VCaP (cell line): ENCODE measurements around the gene EID2B.

Source experiments
- H3K27ac ChIP-seq: fragments of 450-650 bp; 2 replicates; pipeline ENCODE4 v1.5.1; 2017
- CTCF ChIP-seq: fragments of 450-650 bp; conservative IDR thresholded peaks from 2 replicates; pipeline ENCODE4 v1.5.1; 2017; ENCODE audit warnings: mild to moderate bottlenecking, moderate library complexity

The EID2B gene

GRCh38 chr19:39532233-39533002 is at the start of gene EID2B:
Gene EID2B, minus strand, starts transcription at chr19:39532852. Its CDS starts 50 bp downstream, at chr19:39532802.
- peak; percentile 99 for TF ChIP-seq CTCF
- peak within 1 kb of the TSS; percentile 77 for H3K27ac ChIP-seq

GRCh38 chr19:39582442-39582841 is 49.8 kb upstream of the EID2B start:
- no peak for TF ChIP-seq CTCF
- H3K27ac ChIP-seq = no peak overlapping the region

- TF ChIP-seq CTCF = no peak
- no peak overlapping the region for H3K27ac ChIP-seq
Observed at GRCh38 chr19:39568604-39569003, 36.0 kb upstream of the EID2B start.

- no peak for TF ChIP-seq CTCF
- H3K27ac ChIP-seq = no peak overlapping the region
Observed at GRCh38 chr19:39566064-39566463, 33.4 kb upstream of the EID2B start.

GRCh38 chr19:39563408-39563807 is 30.8 kb upstream of the EID2B start:
- no peak for TF ChIP-seq CTCF
- H3K27ac ChIP-seq = no peak overlapping the region

GRCh38 chr19:39558624-39559117 is 26.0 kb upstream of the EID2B start:
- TF ChIP-seq CTCF = no peak
- H3K27ac ChIP-seq = peak overlapping the region; percentile 57

GRCh38 chr19:39557811-39558623 is 25.4 kb upstream of the EID2B start:
- H3K27ac ChIP-seq = peak overlapping the region; percentile 57
- TF ChIP-seq CTCF = no peak
